ENCODE measurements around the gene TERB2. TPM values are rescaled to one million over a fixed set of nuclear protein-coding genes. Genes with fewer than 3 reads are reported as not detected.
"Not testable (repeated sequence)": the region's sequence is repeated elsewhere in the genome, so short reads cannot be mapped to it uniquely, and the experiment has no call there.

Gene TERB2
- polyA plus RNA-seq, 3 donors = not detected

- H3K9me3 ChIP-seq (replicated peaks in 1 of 2; ENCODE audit: control insufficient read depth in 1 of 2, insufficient read depth in 1 of 2, low read length in 2 of 2) = no peaks in the 10 kb centered on the region
- H3K4me3 Mint-ChIP-seq = no peak overlapping the region
- no peak for TF ChIP-seq CTCF (IDR thresholded peaks at IDR 0.05)
- no peak overlapping the region for H3K4me3 ChIP-seq (replicated peaks in 1 of 3; ENCODE audit: low read depth in 2 of 3, low read length in 3 of 3)
- no peaks in the 10 kb centered on the region for H3K9me3 Mint-ChIP-seq
- no peak overlapping the region for H3K9ac ChIP-seq (ENCODE audit: insufficient read depth, low read length, poor library complexity, severe bottlenecking)
- H3K36me3 ChIP-seq (replicated peaks in 1 of 2; ENCODE audit: control insufficient read depth in 1 of 2, insufficient read depth in 2 of 2, low read length in 2 of 2) = no peaks in the 10 kb centered on the region
- no CpG with 5 or more reads among the region's 4 CpGs for WGBS (ENCODE audit: insufficient coverage)
- no peak overlapping the region for H3K27ac Mint-ChIP-seq
- no peak overlapping the region for H3K27ac ChIP-seq (ENCODE audit: low read depth in 1 of 2, low read length in 2 of 2)
- H3K4me1 Mint-ChIP-seq = no peaks in the 10 kb centered on the region
- no peak for DNase-seq
- peaks cover 0 to 3% (median 0%) of the 10 kb centered on the region in 3 donors for H3K27me3 Mint-ChIP-seq (ENCODE audit: low read depth in 3 of 3)
- no peak overlapping the region for H2AFZ ChIP-seq (ENCODE audit: insufficient read depth, low read depth, low read length, poor library complexity, severe bottlenecking)
- H3K36me3 Mint-ChIP-seq = no peaks in the 10 kb centered on the region
- intact Hi-C loops (cut with micrococcal nuclease) = no loop called here
- H3K4me2 ChIP-seq (replicated peaks; ENCODE audit: extremely low read depth, low read length, poor library complexity, severe bottlenecking) = no peak overlapping the region
- H4K20me1 ChIP-seq (ENCODE audit: insufficient read depth, low read length) = no peaks in the 10 kb centered on the region
- H3K4me1 ChIP-seq (ENCODE audit: control insufficient read depth in 1 of 2, insufficient read depth in 2 of 2, low read length in 2 of 2) = no peaks in the 10 kb centered on the region
- no peaks in the 10 kb centered on the region for H3K27me3 ChIP-seq (ENCODE audit: control insufficient read depth in 2 of 2, insufficient read depth in 2 of 2, low read length in 2 of 2)
- no peaks in the 10 kb centered on the region for H3K79me2 ChIP-seq (ENCODE audit: insufficient read depth, low read length)
Observed at GRCh38 chr15:44968475-44968874, 12.0 kb downstream of the TERB2 start.

GRCh38 chr15:44971036-44971435, 14.5 kb downstream of the TERB2 start:
- Mint-ChIP-seq H3K4me1 (no peaks in the 10 kb centered on the region), H3K36me3 (no peaks in the 10 kb centered on the region), H3K9me3 (no peaks in the 10 kb centered on the region), H3K27ac (no peak overlapping the region), H3K4me3 (no peak overlapping the region), H3K27me3 (ENCODE audit: low read depth in 3 of 3) (peaks cover 0 to 3% (median 0%) of the 10 kb centered on the region in 3 donors)
- Histone ChIP-seq H3K27ac (ENCODE audit: low read depth in 1 of 2, low read length in 2 of 2) (no peak overlapping the region), H3K27me3 (ENCODE audit: control insufficient read depth in 2 of 2, insufficient read depth in 2 of 2, low read length in 2 of 2) (no peaks in the 10 kb centered on the region), H3K4me2 (replicated peaks; ENCODE audit: extremely low read depth, low read length, poor library complexity, severe bottlenecking) (no peak overlapping the region), H2AFZ (ENCODE audit: insufficient read depth, low read depth, low read length, poor library complexity, severe bottlenecking) (no peak overlapping the region), H4K20me1 (ENCODE audit: insufficient read depth, low read length) (no peaks in the 10 kb centered on the region), H3K36me3 (replicated peaks in 1 of 2; ENCODE audit: control insufficient read depth in 1 of 2, insufficient read depth in 2 of 2, low read length in 2 of 2) (no peaks in the 10 kb centered on the region), H3K9ac (ENCODE audit: insufficient read depth, low read length, poor library complexity, severe bottlenecking) (no peak overlapping the region), H3K9me3 (replicated peaks in 1 of 2; ENCODE audit: control insufficient read depth in 1 of 2, insufficient read depth in 1 of 2, low read length in 2 of 2) (no peaks in the 10 kb centered on the region), H3K4me3 (replicated peaks in 1 of 3; ENCODE audit: low read depth in 2 of 3, low read length in 3 of 3) (no peak overlapping the region), H3K4me1 (ENCODE audit: control insufficient read depth in 1 of 2, insufficient read depth in 2 of 2, low read length in 2 of 2) (no peaks in the 10 kb centered on the region), H3K79me2 (ENCODE audit: insufficient read depth, low read length) (no peaks in the 10 kb centered on the region)
- whole genome bisulfite sequencing (ENCODE audit: insufficient coverage) = 84% methylated on average over 3 of the region's 6 CpGs
- TF ChIP-seq CTCF (IDR thresholded peaks at IDR 0.05) = no peak
- intact Hi-C loops (cut with micrococcal nuclease) = no loop called here
- no peak for DNase-seq

- H3K4me1 Mint-ChIP-seq; H2AFZ ChIP-seq (ENCODE audit: insufficient read depth, low read depth, low read length, poor library complexity, severe bottlenecking); H3K9me3 Mint-ChIP-seq; DNase-seq; H3K9me3 ChIP-seq (replicated peaks in 1 of 2; ENCODE audit: control insufficient read depth in 1 of 2, insufficient read depth in 1 of 2, low read length in 2 of 2); H3K4me3 Mint-ChIP-seq; H3K27ac ChIP-seq (ENCODE audit: low read depth in 1 of 2, low read length in 2 of 2); H3K9ac ChIP-seq (ENCODE audit: insufficient read depth, low read length, poor library complexity, severe bottlenecking); H3K36me3 Mint-ChIP-seq; H3K27me3 Mint-ChIP-seq (ENCODE audit: low read depth in 3 of 3); H3K27ac Mint-ChIP-seq; H3K79me2 ChIP-seq (ENCODE audit: insufficient read depth, low read length); H3K4me2 ChIP-seq (replicated peaks; ENCODE audit: extremely low read depth, low read length, poor library complexity, severe bottlenecking); H3K4me1 ChIP-seq (ENCODE audit: control insufficient read depth in 1 of 2, insufficient read depth in 2 of 2, low read length in 2 of 2); H3K4me3 ChIP-seq (replicated peaks in 1 of 3; ENCODE audit: low read depth in 2 of 3, low read length in 3 of 3); H3K36me3 ChIP-seq (replicated peaks in 1 of 2; ENCODE audit: control insufficient read depth in 1 of 2, insufficient read depth in 2 of 2, low read length in 2 of 2); intact Hi-C loops (cut with micrococcal nuclease); H4K20me1 ChIP-seq (ENCODE audit: insufficient read depth, low read length); H3K27me3 ChIP-seq (ENCODE audit: control insufficient read depth in 2 of 2, insufficient read depth in 2 of 2, low read length in 2 of 2): not testable (repeated sequence)
- 100% methylated on average over 1 of the region's 3 CpGs for WGBS (ENCODE audit: insufficient coverage)
Observed at GRCh38 chr15:44976183-44976582, 19.7 kb downstream of the TERB2 start.

- H3K27ac ChIP-seq (ENCODE audit: low read depth in 1 of 2, low read length in 2 of 2); DNase-seq; H3K36me3 Mint-ChIP-seq; H3K27ac Mint-ChIP-seq; H3K27me3 Mint-ChIP-seq (ENCODE audit: low read depth in 3 of 3); H2AFZ ChIP-seq (ENCODE audit: insufficient read depth, low read depth, low read length, poor library complexity, severe bottlenecking); H3K9ac ChIP-seq (ENCODE audit: insufficient read depth, low read length, poor library complexity, severe bottlenecking); H3K4me3 ChIP-seq (replicated peaks in 1 of 3; ENCODE audit: low read depth in 2 of 3, low read length in 3 of 3); H3K9me3 Mint-ChIP-seq; H3K4me3 Mint-ChIP-seq; H3K79me2 ChIP-seq (ENCODE audit: insufficient read depth, low read length); H3K4me1 ChIP-seq (ENCODE audit: control insufficient read depth in 1 of 2, insufficient read depth in 2 of 2, low read length in 2 of 2); H3K36me3 ChIP-seq (replicated peaks in 1 of 2; ENCODE audit: control insufficient read depth in 1 of 2, insufficient read depth in 2 of 2, low read length in 2 of 2); H3K27me3 ChIP-seq (ENCODE audit: control insufficient read depth in 2 of 2, insufficient read depth in 2 of 2, low read length in 2 of 2); H3K4me1 Mint-ChIP-seq; intact Hi-C loops (cut with micrococcal nuclease); H4K20me1 ChIP-seq (ENCODE audit: insufficient read depth, low read length); H3K9me3 ChIP-seq (replicated peaks in 1 of 2; ENCODE audit: control insufficient read depth in 1 of 2, insufficient read depth in 1 of 2, low read length in 2 of 2); H3K4me2 ChIP-seq (replicated peaks; ENCODE audit: extremely low read depth, low read length, poor library complexity, severe bottlenecking): not testable (repeated sequence)
- no CpG with 5 or more reads among the region's 2 CpGs for WGBS (ENCODE audit: insufficient coverage)
Observed at GRCh38 chr15:44977781-44978180, 21.3 kb downstream of the TERB2 start.

Measured in CD14-positive monocyte (primary cell).